ENCODE results near the gene ZNF205. TPM values are rescaled to one million over a fixed set of nuclear protein-coding genes. Genes with fewer than 3 reads are reported as not detected.

The ZNF205 gene
- total and polyA plus RNA-seq, 2 of the 13 experiments (the other 11 are each of a cell fraction or from before 2014, with no cell fraction given), result 5.8 to 10.2 TPM

DNA sequence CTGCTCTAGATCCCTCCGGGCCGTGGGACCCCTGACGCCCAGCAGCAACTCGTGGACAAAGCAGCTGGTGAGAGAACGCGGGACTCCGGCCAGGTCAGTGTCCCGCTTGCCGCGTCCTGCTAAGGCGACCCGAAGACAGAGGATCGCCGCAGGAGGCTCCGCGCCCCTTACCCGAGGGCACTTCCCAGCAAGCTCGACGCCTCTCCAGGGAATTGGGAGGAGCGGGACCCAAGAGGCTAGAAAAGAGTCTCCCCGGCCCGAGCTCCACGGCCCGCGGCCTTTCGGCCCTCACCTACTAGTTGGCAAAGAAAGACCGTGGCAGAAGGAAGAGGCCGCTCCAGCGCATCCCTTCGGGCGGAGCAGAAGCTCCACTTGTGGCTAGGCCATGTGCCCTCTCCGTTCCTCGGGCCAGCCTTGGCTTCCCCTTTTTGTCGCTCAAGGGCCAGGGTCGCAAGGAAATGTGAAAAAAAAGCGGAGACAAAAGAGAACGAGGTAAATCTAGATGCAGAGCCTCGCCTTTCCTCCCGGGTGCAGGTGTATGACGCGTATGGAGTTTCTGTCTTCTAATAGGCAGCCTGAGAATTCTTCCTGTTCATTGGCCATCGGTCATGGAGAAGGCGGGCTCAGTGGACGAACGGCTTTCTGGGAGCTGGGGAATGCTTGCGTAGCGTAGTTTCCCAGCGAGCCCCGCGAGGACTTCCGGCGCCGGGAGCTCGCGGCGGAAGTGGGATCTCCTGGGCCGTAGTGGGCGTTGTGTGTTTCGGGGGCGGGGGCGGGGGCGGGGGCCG is 22.1 kb downstream of the ZNF205 start, which contains the start of gene ZNF213 (continued):
- TF ChIP-seq, protein P1, sequence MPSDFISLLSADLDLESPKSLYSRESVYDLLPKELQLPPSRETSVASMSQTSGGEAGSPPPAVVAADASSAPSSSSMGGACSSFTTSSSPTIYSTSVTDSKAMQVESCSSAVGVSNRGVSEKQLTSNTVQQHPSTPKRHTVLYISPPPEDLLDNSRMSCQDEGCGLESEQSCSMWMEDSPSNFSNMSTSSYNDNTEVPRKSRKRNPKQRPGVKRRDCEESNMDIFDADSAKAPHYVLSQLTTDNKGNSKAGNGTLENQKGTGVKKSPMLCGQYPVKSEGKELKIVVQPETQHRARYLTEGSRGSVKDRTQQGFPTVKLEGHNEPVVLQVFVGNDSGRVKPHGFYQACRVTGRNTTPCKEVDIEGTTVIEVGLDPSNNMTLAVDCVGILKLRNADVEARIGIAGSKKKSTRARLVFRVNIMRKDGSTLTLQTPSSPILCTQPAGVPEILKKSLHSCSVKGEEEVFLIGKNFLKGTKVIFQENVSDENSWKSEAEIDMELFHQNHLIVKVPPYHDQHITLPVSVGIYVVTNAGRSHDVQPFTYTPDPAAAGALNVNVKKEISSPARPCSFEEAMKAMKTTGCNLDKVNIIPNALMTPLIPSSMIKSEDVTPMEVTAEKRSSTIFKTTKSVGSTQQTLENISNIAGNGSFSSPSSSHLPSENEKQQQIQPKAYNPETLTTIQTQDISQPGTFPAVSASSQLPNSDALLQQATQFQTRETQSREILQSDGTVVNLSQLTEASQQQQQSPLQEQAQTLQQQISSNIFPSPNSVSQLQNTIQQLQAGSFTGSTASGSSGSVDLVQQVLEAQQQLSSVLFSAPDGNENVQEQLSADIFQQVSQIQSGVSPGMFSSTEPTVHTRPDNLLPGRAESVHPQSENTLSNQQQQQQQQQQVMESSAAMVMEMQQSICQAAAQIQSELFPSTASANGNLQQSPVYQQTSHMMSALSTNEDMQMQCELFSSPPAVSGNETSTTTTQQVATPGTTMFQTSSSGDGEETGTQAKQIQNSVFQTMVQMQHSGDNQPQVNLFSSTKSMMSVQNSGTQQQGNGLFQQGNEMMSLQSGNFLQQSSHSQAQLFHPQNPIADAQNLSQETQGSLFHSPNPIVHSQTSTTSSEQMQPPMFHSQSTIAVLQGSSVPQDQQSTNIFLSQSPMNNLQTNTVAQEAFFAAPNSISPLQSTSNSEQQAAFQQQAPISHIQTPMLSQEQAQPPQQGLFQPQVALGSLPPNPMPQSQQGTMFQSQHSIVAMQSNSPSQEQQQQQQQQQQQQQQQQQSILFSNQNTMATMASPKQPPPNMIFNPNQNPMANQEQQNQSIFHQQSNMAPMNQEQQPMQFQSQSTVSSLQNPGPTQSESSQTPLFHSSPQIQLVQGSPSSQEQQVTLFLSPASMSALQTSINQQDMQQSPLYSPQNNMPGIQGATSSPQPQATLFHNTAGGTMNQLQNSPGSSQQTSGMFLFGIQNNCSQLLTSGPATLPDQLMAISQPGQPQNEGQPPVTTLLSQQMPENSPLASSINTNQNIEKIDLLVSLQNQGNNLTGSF (CRISPR knock-in tag; IDR thresholded peaks at IDR 0.05), result no peak
- TF ChIP-seq GZF1 (CRISPR knock-in tag; IDR thresholded peaks at IDR 0.05), result no peak
- TF ChIP-seq ZNF205 (CRISPR knock-in tag; IDR thresholded peaks at IDR 0.05), result no peak
- TF ChIP-seq, protein P2, sequence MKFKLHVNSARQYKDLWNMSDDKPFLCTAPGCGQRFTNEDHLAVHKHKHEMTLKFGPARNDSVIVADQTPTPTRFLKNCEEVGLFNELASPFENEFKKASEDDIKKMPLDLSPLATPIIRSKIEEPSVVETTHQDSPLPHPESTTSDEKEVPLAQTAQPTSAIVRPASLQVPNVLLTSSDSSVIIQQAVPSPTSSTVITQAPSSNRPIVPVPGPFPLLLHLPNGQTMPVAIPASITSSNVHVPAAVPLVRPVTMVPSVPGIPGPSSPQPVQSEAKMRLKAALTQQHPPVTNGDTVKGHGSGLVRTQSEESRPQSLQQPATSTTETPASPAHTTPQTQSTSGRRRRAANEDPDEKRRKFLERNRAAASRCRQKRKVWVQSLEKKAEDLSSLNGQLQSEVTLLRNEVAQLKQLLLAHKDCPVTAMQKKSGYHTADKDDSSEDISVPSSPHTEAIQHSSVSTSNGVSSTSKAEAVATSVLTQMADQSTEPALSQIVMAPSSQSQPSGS (CRISPR knock-in tag; IDR thresholded peaks at IDR 0.05), result no peak
- TF ChIP-seq ISL2 (CRISPR knock-in tag; IDR thresholded peaks at IDR 0.05), result no peak; the same call in 1 of the 2 replicates
- TF ChIP-seq, protein P3, sequence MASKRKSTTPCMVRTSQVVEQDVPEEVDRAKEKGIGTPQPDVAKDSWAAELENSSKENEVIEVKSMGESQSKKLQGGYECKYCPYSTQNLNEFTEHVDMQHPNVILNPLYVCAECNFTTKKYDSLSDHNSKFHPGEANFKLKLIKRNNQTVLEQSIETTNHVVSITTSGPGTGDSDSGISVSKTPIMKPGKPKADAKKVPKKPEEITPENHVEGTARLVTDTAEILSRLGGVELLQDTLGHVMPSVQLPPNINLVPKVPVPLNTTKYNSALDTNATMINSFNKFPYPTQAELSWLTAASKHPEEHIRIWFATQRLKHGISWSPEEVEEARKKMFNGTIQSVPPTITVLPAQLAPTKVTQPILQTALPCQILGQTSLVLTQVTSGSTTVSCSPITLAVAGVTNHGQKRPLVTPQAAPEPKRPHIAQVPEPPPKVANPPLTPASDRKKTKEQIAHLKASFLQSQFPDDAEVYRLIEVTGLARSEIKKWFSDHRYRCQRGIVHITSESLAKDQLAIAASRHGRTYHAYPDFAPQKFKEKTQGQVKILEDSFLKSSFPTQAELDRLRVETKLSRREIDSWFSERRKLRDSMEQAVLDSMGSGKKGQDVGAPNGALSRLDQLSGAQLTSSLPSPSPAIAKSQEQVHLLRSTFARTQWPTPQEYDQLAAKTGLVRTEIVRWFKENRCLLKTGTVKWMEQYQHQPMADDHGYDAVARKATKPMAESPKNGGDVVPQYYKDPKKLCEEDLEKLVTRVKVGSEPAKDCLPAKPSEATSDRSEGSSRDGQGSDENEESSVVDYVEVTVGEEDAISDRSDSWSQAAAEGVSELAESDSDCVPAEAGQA (IDR thresholded peaks at IDR 0.05; ENCODE audit: low read depth), result peak; percentile 33; the same call in 1 of the 2 replicates
- TF ChIP-seq, protein P3 (CRISPR knock-in tag; IDR thresholded peaks at IDR 0.05; ENCODE audit: borderline replicate concordance), result no peak
- TF ChIP-seq ARNT (IDR thresholded peaks at IDR 0.05), result no peak
- TF ChIP-seq, protein P4, sequence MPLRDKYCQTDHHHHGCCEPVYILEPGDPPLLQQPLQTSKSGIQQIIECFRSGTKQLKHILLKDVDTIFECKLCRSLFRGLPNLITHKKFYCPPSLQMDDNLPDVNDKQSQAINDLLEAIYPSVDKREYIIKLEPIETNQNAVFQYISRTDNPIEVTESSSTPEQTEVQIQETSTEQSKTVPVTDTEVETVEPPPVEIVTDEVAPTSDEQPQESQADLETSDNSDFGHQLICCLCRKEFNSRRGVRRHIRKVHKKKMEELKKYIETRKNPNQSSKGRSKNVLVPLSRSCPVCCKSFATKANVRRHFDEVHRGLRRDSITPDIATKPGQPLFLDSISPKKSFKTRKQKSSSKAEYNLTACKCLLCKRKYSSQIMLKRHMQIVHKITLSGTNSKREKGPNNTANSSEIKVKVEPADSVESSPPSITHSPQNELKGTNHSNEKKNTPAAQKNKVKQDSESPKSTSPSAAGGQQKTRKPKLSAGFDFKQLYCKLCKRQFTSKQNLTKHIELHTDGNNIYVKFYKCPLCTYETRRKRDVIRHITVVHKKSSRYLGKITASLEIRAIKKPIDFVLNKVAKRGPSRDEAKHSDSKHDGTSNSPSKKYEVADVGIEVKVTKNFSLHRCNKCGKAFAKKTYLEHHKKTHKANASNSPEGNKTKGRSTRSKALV (CRISPR knock-in tag; IDR thresholded peaks at IDR 0.05), result peak; percentile 56; the same call in 1 of the 2 replicates
- no peak for TF ChIP-seq NFE2L2 (IDR thresholded peaks at IDR 0.05; ENCODE audit: low read length)
- 0 out of 2 replicates have a peak, but pooled peaks have one; percentile 78 for TF ChIP-seq ZNF501 (CRISPR knock-in tag; IDR thresholded peaks at IDR 0.05)

Data from HepG2 (cell line).